Tibial nerve (tissue), 3 donors: ENCODE results near the gene B9D2.

Experiments used
- POLR2A ChIP-seq, 2 donors: fragments of 450-650 bp; IDR thresholded peaks; one replicate each; pipeline ENCODE4 v1.6.1; 2017; ENCODE audit warnings: antibody characterized with exemption in 2 of 2, mild to moderate bottlenecking in 2 of 2, moderate library complexity in 2 of 2
- TF ChIP-seq, protein P1 (sequence below), 5 experiments: fragments of 200-600 bp in 3 of 5; fragments of 450-650 bp in 2 of 5; sonication (generic) in 3 of 5; IDR thresholded peaks; one replicate each; pipeline ENCODE4 v1.5.1; 2016 to 2019; ENCODE audit warnings: antibody characterized with exemption in 5 of 5, mild to moderate bottlenecking in 3 of 5, moderate library complexity in 2 of 5

DNA sequence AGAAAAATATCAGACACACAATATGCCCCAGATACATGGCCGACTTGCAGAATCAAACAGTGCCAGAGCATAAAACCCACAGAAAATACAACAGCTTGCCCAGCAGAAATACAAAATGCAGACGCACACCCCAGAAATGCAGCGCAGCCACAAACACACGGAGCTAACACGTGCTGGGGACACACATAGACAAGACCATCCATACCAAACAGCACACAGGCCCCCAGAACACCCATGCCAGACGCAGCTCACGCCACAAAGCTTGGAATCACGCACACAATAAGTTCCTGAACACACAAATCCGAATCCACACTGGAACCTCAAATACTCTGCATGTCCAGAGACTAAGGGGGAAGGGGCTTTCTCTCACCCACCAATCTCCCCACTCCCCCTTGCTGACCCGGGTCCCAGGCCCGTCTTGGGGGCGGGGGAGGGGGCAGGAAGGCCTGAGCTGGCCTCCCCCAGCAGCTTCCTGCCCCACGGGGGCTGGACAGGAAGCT, 36.8 kb downstream of the B9D2 start:
- TF ChIP-seq, protein P1, sequence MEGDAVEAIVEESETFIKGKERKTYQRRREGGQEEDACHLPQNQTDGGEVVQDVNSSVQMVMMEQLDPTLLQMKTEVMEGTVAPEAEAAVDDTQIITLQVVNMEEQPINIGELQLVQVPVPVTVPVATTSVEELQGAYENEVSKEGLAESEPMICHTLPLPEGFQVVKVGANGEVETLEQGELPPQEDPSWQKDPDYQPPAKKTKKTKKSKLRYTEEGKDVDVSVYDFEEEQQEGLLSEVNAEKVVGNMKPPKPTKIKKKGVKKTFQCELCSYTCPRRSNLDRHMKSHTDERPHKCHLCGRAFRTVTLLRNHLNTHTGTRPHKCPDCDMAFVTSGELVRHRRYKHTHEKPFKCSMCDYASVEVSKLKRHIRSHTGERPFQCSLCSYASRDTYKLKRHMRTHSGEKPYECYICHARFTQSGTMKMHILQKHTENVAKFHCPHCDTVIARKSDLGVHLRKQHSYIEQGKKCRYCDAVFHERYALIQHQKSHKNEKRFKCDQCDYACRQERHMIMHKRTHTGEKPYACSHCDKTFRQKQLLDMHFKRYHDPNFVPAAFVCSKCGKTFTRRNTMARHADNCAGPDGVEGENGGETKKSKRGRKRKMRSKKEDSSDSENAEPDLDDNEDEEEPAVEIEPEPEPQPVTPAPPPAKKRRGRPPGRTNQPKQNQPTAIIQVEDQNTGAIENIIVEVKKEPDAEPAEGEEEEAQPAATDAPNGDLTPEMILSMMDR (IDR thresholded peaks at IDR 0.05) = no peak
- no peak for TF ChIP-seq POLR2A (IDR thresholded peaks at IDR 0.05)
